Hematopoietic multipotent progenitor cell treated with erythropoietin and hydrocortisone succinate and interleukin-3 and kit ligand, for 17 days (in vitro differentiated cells): Measurements from ENCODE around the gene ADCY1.
"Not testable (repeated sequence)": the region's sequence is repeated elsewhere in the genome, so short reads cannot be mapped to it uniquely, and the experiment has no call there.

ENCODE experiments used
- DNase-seq: peaks from one replicate; pipeline ENCODE4 v3.0.0-alpha.2; 2015; ENCODE audit warnings: low spot score

Gene ADCY1

GRCh38 chr7:45759464-45759863, 185.3 kb downstream of the ADCY1 start:
- not testable (repeated sequence) for DNase-seq

- DNase-seq, result not testable (repeated sequence)
These were observed 187.5 kb downstream of the ADCY1 start for GRCh38 chr7:45761545-45762205.

- not testable (repeated sequence) for DNase-seq
These were observed 188.2 kb downstream of the ADCY1 start for GRCh38 chr7:45762225-45762994.

- DNase-seq, result peak; percentile 93
These were observed 194.6 kb downstream of the ADCY1 start for GRCh38 chr7:45768516-45769394.

GRCh38 chr7:45769626-45770025, 195.5 kb downstream of the ADCY1 start:
- DNase-seq, result not testable (repeated sequence)
